ENCODE results near the gene APOA5. TPM values are rescaled to one million over a fixed set of nuclear protein-coding genes. Genes with fewer than 3 reads are reported as not detected.

The APOA5 gene
- total and polyA plus RNA-seq, 2 of the 13 experiments (the other 11 are each of a cell fraction or from before 2014, with no cell fraction given): 44.0 to 49.1 TPM

DNA sequence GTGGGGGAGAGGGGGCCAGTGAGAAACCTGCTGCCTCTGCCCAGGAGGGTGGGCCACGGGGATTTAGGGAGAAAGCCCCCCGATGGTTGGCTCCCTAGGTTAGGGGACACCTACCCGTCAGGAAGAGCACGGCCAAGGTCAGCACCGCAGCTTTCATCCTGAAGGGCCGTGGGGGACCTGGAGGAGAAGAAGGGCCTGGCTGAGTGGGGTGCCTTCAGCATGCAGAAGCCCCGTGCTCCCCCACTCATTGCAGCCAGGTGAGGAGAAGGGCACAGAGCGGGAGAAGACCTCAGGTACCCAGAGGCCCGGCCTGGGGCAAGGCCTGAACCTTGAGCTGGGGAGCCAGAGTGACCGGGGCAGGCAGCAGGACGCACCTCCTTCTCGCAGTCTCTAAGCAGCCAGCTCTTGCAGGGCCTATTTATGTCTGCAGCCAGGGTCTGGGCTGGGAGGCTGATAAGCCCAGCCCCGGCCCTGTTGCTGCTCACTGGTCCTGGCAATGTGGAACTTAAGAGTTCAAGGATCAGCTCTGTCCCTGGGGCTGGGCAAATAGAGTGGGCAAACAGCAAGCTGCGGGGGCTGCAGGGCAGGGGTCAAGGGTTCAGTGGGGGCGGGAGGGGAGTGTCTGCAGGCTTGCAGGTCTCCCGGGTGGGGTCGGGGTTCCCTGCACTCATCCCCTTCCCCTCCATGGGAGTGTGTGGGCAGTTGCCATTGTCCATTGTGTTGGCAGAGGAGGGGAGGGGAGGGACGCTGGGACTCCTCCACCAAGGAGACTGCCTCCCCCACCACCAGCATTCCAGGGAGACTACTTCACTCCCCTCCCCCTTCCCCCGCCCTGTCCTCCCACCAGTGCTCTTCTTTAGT, 45.8 kb upstream of the APOA5 start, which contains the start of gene APOA1 (continued):
- peak; percentile 99 for TF ChIP-seq AGO2 (optimal IDR thresholded peaks at IDR 0.05; ENCODE audit: low read depth, low read length)
- TF ChIP-seq CBX1 (IDR thresholded peaks at IDR 0.05; ENCODE audit: low read depth): peak; percentile 94
- TF ChIP-seq GLI4 (CRISPR knock-in tag; IDR thresholded peaks at IDR 0.05; ENCODE audit: borderline replicate concordance): peak; percentile 68; the same call in 1 of the 2 replicates
- peak; percentile 98 for TF ChIP-seq ZNF790 (CRISPR knock-in tag; IDR thresholded peaks at IDR 0.05; ENCODE audit: borderline replicate concordance)
- no peak for TF ChIP-seq ZNF607 (CRISPR knock-in tag; IDR thresholded peaks at IDR 0.05; ENCODE audit: borderline replicate concordance)
- no peak; the same call in none of the 2 replicates for TF ChIP-seq YEATS2 (CRISPR knock-in tag; IDR thresholded peaks at IDR 0.05; ENCODE audit: borderline replicate concordance)
- no peak; the same call in 1 of the 2 replicates for TF ChIP-seq CC2D1A (CRISPR knock-in tag; IDR thresholded peaks at IDR 0.05)
- TF ChIP-seq ARNT2 (CRISPR knock-in tag; IDR thresholded peaks at IDR 0.05; ENCODE audit: low read depth): peak; percentile 87
- peak; percentile 78 for TF ChIP-seq ZSCAN21 (CRISPR knock-in tag; IDR thresholded peaks at IDR 0.05; ENCODE audit: borderline replicate concordance)
- TF ChIP-seq, protein P1, sequence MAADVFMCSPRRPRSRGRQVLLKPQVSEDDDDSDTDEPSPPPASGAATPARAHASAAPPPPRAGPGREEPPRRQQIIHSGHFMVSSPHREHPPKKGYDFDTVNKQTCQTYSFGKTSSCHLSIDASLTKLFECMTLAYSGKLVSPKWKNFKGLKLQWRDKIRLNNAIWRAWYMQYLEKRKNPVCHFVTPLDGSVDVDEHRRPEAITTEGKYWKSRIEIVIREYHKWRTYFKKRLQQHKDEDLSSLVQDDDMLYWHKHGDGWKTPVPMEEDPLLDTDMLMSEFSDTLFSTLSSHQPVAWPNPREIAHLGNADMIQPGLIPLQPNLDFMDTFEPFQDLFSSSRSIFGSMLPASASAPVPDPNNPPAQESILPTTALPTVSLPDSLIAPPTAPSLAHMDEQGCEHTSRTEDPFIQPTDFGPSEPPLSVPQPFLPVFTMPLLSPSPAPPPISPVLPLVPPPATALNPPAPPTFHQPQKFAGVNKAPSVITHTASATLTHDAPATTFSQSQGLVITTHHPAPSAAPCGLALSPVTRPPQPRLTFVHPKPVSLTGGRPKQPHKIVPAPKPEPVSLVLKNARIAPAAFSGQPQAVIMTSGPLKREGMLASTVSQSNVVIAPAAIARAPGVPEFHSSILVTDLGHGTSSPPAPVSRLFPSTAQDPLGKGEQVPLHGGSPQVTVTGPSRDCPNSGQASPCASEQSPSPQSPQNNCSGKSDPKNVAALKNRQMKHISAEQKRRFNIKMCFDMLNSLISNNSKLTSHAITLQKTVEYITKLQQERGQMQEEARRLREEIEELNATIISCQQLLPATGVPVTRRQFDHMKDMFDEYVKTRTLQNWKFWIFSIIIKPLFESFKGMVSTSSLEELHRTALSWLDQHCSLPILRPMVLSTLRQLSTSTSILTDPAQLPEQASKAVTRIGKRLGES (CRISPR knock-in tag; IDR thresholded peaks at IDR 0.05; ENCODE audit: borderline replicate concordance): peak; percentile 65; the same call in 1 of the 2 replicates
- TF ChIP-seq, protein P2, sequence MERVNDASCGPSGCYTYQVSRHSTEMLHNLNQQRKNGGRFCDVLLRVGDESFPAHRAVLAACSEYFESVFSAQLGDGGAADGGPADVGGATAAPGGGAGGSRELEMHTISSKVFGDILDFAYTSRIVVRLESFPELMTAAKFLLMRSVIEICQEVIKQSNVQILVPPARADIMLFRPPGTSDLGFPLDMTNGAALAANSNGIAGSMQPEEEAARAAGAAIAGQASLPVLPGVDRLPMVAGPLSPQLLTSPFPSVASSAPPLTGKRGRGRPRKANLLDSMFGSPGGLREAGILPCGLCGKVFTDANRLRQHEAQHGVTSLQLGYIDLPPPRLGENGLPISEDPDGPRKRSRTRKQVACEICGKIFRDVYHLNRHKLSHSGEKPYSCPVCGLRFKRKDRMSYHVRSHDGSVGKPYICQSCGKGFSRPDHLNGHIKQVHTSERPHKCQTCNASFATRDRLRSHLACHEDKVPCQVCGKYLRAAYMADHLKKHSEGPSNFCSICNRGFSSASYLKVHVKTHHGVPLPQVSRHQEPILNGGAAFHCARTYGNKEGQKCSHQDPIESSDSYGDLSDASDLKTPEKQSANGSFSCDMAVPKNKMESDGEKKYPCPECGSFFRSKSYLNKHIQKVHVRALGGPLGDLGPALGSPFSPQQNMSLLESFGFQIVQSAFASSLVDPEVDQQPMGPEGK (CRISPR knock-in tag; IDR thresholded peaks at IDR 0.05): peak; percentile 100
- peak; percentile 21; the same call in 1 of the 2 replicates for TF ChIP-seq SIX1 (CRISPR knock-in tag; IDR thresholded peaks at IDR 0.05; ENCODE audit: borderline replicate concordance)
- no peak for TF ChIP-seq ZNF17 (CRISPR knock-in tag; IDR thresholded peaks at IDR 0.05)
- TF ChIP-seq, protein P3, sequence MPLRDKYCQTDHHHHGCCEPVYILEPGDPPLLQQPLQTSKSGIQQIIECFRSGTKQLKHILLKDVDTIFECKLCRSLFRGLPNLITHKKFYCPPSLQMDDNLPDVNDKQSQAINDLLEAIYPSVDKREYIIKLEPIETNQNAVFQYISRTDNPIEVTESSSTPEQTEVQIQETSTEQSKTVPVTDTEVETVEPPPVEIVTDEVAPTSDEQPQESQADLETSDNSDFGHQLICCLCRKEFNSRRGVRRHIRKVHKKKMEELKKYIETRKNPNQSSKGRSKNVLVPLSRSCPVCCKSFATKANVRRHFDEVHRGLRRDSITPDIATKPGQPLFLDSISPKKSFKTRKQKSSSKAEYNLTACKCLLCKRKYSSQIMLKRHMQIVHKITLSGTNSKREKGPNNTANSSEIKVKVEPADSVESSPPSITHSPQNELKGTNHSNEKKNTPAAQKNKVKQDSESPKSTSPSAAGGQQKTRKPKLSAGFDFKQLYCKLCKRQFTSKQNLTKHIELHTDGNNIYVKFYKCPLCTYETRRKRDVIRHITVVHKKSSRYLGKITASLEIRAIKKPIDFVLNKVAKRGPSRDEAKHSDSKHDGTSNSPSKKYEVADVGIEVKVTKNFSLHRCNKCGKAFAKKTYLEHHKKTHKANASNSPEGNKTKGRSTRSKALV (CRISPR knock-in tag; IDR thresholded peaks at IDR 0.05): no peak; the same call in 1 of the 2 replicates
- 0 out of 2 replicates have a peak, but pooled peaks have one; percentile 14 for TF ChIP-seq ZNF737 (CRISPR knock-in tag; IDR thresholded peaks at IDR 0.05; ENCODE audit: borderline replicate concordance)
- TF ChIP-seq, protein P4, sequence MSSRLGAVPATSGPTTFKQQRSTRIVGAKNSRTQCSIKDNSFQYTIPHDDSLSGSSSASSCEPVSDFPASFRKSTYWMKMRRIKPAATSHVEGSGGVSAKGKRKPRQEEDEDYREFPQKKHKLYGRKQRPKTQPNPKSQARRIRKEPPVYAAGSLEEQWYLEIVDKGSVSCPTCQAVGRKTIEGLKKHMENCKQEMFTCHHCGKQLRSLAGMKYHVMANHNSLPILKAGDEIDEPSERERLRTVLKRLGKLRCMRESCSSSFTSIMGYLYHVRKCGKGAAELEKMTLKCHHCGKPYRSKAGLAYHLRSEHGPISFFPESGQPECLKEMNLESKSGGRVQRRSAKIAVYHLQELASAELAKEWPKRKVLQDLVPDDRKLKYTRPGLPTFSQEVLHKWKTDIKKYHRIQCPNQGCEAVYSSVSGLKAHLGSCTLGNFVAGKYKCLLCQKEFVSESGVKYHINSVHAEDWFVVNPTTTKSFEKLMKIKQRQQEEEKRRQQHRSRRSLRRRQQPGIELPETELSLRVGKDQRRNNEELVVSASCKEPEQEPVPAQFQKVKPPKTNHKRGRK (CRISPR knock-in tag; IDR thresholded peaks at IDR 0.05): no peak
- TF ChIP-seq JUNB (CRISPR knock-in tag; IDR thresholded peaks at IDR 0.05; ENCODE audit: borderline replicate concordance): peak; percentile 61; the same call in 1 of the 2 replicates
- no peak for TF ChIP-seq ZFP36 (IDR thresholded peaks at IDR 0.05; ENCODE audit: borderline replicate concordance, low read depth, low read length, partially characterized antibody)

Measured in HepG2 (cell line).